Measurements from ENCODE around the gene ATG16L1.

DNA sequence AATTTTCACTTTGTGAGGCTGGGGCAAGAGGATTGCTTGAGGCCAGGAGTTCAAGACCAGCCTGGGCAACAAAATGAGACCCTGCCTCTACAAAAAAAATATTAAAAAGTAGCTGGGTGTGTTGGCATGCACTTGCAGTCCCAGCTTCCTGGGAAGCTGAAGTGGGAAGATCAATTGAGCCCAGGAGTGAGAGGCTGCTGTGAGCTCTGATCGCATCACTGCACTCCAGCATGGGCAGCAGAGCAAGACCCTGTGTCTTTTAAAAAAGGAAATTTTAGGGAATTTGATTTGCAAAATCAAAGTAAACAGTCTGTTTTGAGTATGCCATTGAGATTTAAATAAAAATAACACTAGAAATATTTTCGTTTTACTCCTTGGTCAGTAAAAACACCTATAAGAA lies 27.4 kb downstream of the ATG16L1 start:
- TF ChIP-seq EP300 (IDR thresholded peaks at IDR 0.05) (no peak), POLR2A (IDR thresholded peaks at IDR 0.05; ENCODE audit: low read depth) (no peak)

All from esophagus muscularis mucosa (tissue), 2 donors.